ENCODE measurements around the gene EPHX1.

DNA sequence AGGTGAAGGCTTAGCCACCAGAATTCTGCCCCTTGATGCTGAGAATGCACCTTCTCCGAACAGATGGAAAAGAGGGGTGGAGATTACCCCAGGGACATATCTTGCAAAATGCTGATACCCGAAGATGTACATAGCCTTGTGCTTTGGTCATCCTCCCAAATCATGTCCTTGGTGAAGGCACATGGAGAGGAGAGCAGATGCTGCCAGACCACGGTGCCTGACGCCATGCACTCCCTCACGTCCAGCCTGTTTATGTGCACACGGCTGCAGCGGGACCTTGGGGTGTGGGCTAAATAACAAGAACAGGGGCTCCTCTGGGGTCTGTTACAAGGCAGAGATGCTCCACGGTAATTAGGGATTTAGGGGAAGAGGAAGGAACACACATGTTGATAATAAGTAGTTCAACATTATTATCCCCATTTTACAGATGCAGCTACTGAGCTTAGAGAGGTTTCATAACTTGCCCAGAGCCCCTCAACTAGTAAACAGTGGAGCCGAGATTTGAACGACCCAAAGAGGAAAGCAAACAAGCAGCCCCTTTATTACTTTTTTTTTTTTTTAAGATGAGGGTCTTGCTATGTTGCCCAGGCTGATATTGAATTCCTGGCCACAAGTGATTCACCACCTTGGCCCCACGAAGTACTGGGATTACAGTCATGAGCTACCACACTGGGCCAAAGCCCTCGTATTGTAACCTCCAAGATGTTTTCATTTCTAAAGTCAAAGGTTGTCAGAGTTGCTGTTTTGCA lies 12.9 kb downstream of the EPHX1 start:
- TF ChIP-seq, protein P1, sequence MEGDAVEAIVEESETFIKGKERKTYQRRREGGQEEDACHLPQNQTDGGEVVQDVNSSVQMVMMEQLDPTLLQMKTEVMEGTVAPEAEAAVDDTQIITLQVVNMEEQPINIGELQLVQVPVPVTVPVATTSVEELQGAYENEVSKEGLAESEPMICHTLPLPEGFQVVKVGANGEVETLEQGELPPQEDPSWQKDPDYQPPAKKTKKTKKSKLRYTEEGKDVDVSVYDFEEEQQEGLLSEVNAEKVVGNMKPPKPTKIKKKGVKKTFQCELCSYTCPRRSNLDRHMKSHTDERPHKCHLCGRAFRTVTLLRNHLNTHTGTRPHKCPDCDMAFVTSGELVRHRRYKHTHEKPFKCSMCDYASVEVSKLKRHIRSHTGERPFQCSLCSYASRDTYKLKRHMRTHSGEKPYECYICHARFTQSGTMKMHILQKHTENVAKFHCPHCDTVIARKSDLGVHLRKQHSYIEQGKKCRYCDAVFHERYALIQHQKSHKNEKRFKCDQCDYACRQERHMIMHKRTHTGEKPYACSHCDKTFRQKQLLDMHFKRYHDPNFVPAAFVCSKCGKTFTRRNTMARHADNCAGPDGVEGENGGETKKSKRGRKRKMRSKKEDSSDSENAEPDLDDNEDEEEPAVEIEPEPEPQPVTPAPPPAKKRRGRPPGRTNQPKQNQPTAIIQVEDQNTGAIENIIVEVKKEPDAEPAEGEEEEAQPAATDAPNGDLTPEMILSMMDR (IDR thresholded peaks at IDR 0.05), result no peak
- no peak for TF ChIP-seq POLR2A (IDR thresholded peaks at IDR 0.05)

Measured in Peyer's patch (tissue), 4 donors.